SK-N-SH treated with all-trans-retinoic acid at 6 μM for 48 hours (cell line): ENCODE results near the gene FAM3D.

ENCODE experiments used
- ARNTL ChIP-seq: fragments of 450-650 bp; formaldehyde crosslinking; IDR thresholded peaks from 2 replicates; pipeline ENCODE4 v1.5.0; 2020; ENCODE audit warnings: low read depth, mild to moderate bottlenecking, moderate library complexity, borderline replicate concordance
- CREB5 ChIP-seq: fragments of 250-450 bp; sonication (Bioruptor Pico); IDR thresholded peaks from 2 replicates; pipeline ENCODE4 v1.5.1; 2020; ENCODE audit warnings: low read depth, mild to moderate bottlenecking, moderate library complexity
- RARB ChIP-seq: fragments of 250-450 bp; sonication (Bioruptor Pico); IDR thresholded peaks from 2 replicates; pipeline ENCODE4 v1.8.0; 2021; ENCODE audit warnings: mild to moderate bottlenecking, moderate library complexity
- TCF4 ChIP-seq: fragments of 250-450 bp; sonication (Bioruptor Pico); IDR thresholded peaks from 2 replicates; pipeline ENCODE4 v1.8.0; 2021; ENCODE audit warnings: mild to moderate bottlenecking, moderate library complexity, borderline replicate concordance
- ZC3H10 ChIP-seq: fragments of 250-450 bp; sonication (Bioruptor Pico); IDR thresholded peaks from 2 replicates; pipeline ENCODE4 v1.5.1; 2021; ENCODE audit warnings: mild to moderate bottlenecking, moderate library complexity
- ZFP30 ChIP-seq: fragments of 450-650 bp; formaldehyde crosslinking; IDR thresholded peaks from 2 replicates; pipeline ENCODE4 v1.5.0; 2022; ENCODE audit warnings: mild to moderate bottlenecking, moderate library complexity
- ZNF565 ChIP-seq: fragments of 450-650 bp; formaldehyde crosslinking; conservative IDR thresholded peaks from 2 replicates; pipeline ENCODE4 v1.5.0; 2020; ENCODE audit warnings: low read depth, mild to moderate bottlenecking, moderate library complexity
- ZNF8 ChIP-seq: fragments of 450-650 bp; formaldehyde crosslinking; IDR thresholded peaks from 2 replicates; pipeline ENCODE4 v1.5.0; 2020; ENCODE audit warnings: mild to moderate bottlenecking, moderate library complexity
- TF ChIP-seq, protein P1 (sequence below): fragments of 250-450 bp; sonication (Bioruptor Pico); IDR thresholded peaks from 2 replicates; pipeline ENCODE4 v1.5.0; 2020; ENCODE audit warnings: mild to moderate bottlenecking, moderate library complexity

DNA sequence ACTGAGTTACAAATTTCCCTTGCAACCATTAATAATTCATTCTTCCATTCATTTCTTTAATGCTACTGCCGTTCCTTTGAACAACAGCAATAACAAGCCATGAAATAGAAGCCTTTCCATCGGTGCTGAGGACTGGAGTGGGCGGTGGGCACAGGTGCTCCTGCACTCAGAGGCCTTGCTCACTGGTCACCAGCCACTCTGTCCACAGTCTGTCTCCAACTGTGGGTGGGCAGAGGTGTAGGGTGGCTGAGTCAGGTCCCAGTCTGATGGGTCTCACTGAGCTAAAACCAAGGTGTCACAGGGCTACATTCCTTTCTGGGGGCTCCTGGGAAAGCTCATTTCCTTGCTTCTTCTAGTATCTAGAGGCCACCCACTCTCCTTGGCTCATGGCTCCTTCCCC is 6.3 kb upstream of the FAM3D start:
- no peak for TF ChIP-seq ARNTL (CRISPR knock-in tag)
- no peak for TF ChIP-seq ZNF565 (CRISPR knock-in tag)
- no peak for TF ChIP-seq RARB (CRISPR knock-in tag)
- TF ChIP-seq CREB5: no peak
- no peak for TF ChIP-seq ZC3H10 (CRISPR knock-in tag)
- no peak for TF ChIP-seq TCF4 (CRISPR knock-in tag)
- no peak for TF ChIP-seq ZFP30 (CRISPR knock-in tag)
- TF ChIP-seq, protein P1, sequence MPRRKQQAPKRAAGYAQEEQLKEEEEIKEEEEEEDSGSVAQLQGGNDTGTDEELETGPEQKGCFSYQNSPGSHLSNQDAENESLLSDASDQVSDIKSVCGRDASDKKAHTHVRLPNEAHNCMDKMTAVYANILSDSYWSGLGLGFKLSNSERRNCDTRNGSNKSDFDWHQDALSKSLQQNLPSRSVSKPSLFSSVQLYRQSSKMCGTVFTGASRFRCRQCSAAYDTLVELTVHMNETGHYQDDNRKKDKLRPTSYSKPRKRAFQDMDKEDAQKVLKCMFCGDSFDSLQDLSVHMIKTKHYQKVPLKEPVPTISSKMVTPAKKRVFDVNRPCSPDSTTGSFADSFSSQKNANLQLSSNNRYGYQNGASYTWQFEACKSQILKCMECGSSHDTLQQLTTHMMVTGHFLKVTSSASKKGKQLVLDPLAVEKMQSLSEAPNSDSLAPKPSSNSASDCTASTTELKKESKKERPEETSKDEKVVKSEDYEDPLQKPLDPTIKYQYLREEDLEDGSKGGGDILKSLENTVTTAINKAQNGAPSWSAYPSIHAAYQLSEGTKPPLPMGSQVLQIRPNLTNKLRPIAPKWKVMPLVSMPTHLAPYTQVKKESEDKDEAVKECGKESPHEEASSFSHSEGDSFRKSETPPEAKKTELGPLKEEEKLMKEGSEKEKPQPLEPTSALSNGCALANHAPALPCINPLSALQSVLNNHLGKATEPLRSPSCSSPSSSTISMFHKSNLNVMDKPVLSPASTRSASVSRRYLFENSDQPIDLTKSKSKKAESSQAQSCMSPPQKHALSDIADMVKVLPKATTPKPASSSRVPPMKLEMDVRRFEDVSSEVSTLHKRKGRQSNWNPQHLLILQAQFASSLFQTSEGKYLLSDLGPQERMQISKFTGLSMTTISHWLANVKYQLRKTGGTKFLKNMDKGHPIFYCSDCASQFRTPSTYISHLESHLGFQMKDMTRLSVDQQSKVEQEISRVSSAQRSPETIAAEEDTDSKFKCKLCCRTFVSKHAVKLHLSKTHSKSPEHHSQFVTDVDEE (CRISPR knock-in tag): no peak
- TF ChIP-seq ZNF8: no peak
